Stomach (tissue), 9 donors: ENCODE results near the gene PNPLA2. TPM values are rescaled to one million over a fixed set of nuclear protein-coding genes. Genes with fewer than 3 reads are reported as not detected.

ENCODE experiments used
- DNase-seq, 2 donors: peaks; one replicate each; pipeline versions ENCODE4 v3.0.0 to v3.0.0-alpha.2; 2013 to 2019
- H3K27ac ChIP-seq, 5 donors: fragments of 200-600 bp in 4 of 5; sonication (generic) in 4 of 5; one replicate each; pipeline ENCODE4 v1.5.1; 2013 to 2019; ENCODE audit warnings: mild to moderate bottlenecking in 1 of 5, moderate library complexity in 1 of 5
- H3K27me3 ChIP-seq, 3 donors: fragments of 200-600 bp; sonication (generic); one replicate each; pipeline ENCODE4 v1.5.1; 2017 to 2019; ENCODE audit warnings: mixed run types in 1 of 3
- H3K36me3 ChIP-seq, 4 donors: fragments of 200-600 bp; sonication (generic); 1 replicate in 3 of 4; 2 replicates in 1 of 4; pipeline ENCODE4 v1.5.1; 2016 to 2019
- H3K4me1 ChIP-seq, 4 donors: fragments of 200-600 bp; sonication (generic); one replicate each; pipeline ENCODE4 v1.5.1; 2016 to 2019
- H3K4me3 ChIP-seq, 4 donors: fragments of 200-600 bp; sonication (generic) in 3 of 4; one replicate each; pipeline ENCODE4 v1.5.1; 2016 to 2019; ENCODE audit warnings: mild to moderate bottlenecking in 1 of 4
- H3K9me3 ChIP-seq, 4 donors: fragments of 200-600 bp; sonication (generic); one replicate each; pipeline ENCODE4 v1.5.1; 2016 to 2019
- CTCF ChIP-seq, 7 experiments: fragments of 450-650 bp in 4 of 7; fragments of 200-600 bp in 3 of 7; sonication (generic) in 3 of 7; IDR thresholded peaks; one replicate each; pipeline ENCODE4 v1.5.1; 2016 to 2019; ENCODE audit warnings: antibody characterized with exemption in 7 of 7, control low read depth in 2 of 7, mild to moderate bottlenecking in 1 of 7
- EP300 ChIP-seq: sonication (generic); formaldehyde crosslinking; IDR thresholded peaks from one replicate; pipeline ENCODE4 v1.6.1; 2017; ENCODE audit warnings: antibody characterized with exemption
- POLR2A ChIP-seq, 4 donors: fragments of 450-650 bp; IDR thresholded peaks; one replicate each; pipeline ENCODE4 v1.6.1; 2016; ENCODE audit warnings: antibody characterized with exemption in 4 of 4, control low read depth in 2 of 4, mild to moderate bottlenecking in 1 of 4, moderate library complexity in 1 of 4
- POLR2AphosphoS5 ChIP-seq, 3 donors: sonication (generic); formaldehyde crosslinking; IDR thresholded peaks; one replicate each; pipeline ENCODE4 v1.6.1; 2016; ENCODE audit warnings: antibody characterized with exemption in 3 of 3
- WGBS, 5 donors: extraction: QIAGEN DNeasy Blood & Tissue Kit in 3 of 5; methylation state at CpG; one replicate each; pipeline versions ENCODE4 v1.1.5 to v1.1.7; 2013 to 2018; 5-methylcytosine and 5-hydroxymethylcytosine counted together
- intact Hi-C: fragments of 100-400 bp; cut with DNase I; formaldehyde crosslinking; loops from one replicate; pipeline ENCODE4 v1.15.1; 2023; ENCODE audit warnings: low total_unique reads
- polyA plus RNA-seq, 3 donors: library from polyadenylated mRNA; stranded (reverse); fragments of 200-250 nt; gene quantifications; one replicate each; pipeline ENCODE4 v1.2.3, GENCODE V29; 2013
- total RNA-seq, 5 donors: library from RNA; depleted of rRNA; stranded (reverse); fragments of >200 nt; gene quantifications; one replicate each; pipeline versions ENCODE4 v1.1.0 to v1.2.3, GENCODE V29; 2014 to 2016
- donor health status: healthy with polysubstance abuse.
- donor health status: Bipolar disorder and iron deficiency.
- donor health status: healthy.

PNPLA2 gene
- total and polyA plus RNA-seq, 8 donors, result 33.4 to 385 (median 82.9) TPM

- no peak overlapping the region for H3K4me3 ChIP-seq
- intact Hi-C loops, result no loop called here
- 79 to 89% (median 82%) methylated on average over 7 to 9 of the region's 9 CpGs; no CpG with 5 or more reads in 1 of the 5 donors for WGBS, 5 donors
- peaks cover 0 to 10% (median 0%) of the 10 kb centered on the region in 3 donors for H3K27me3 ChIP-seq
- peaks cover 41 to 55% (median 50%) of the 10 kb centered on the region in 4 donors for H3K36me3 ChIP-seq
- no peak for DNase-seq
- H3K9me3 ChIP-seq, result no peaks in the 10 kb centered on the region
- peaks cover 63 to 96% (median 92%) of the 10 kb centered on the region in 4 donors for H3K4me1 ChIP-seq
- peak overlapping the region in 3 of 5 donors; percentile 91 to 98 (median 91) for H3K27ac ChIP-seq
- no peak for TF ChIP-seq CTCF (IDR thresholded peaks at IDR 0.05)
- no peak for TF ChIP-seq POLR2A (IDR thresholded peaks at IDR 0.05)
- TF ChIP-seq EP300, result no peak
- no peak for TF ChIP-seq POLR2AphosphoS5 (IDR thresholded peaks at IDR 0.05)
Observed at GRCh38 chr11:836700-837099, 18.0 kb downstream of the PNPLA2 start.

DNA sequence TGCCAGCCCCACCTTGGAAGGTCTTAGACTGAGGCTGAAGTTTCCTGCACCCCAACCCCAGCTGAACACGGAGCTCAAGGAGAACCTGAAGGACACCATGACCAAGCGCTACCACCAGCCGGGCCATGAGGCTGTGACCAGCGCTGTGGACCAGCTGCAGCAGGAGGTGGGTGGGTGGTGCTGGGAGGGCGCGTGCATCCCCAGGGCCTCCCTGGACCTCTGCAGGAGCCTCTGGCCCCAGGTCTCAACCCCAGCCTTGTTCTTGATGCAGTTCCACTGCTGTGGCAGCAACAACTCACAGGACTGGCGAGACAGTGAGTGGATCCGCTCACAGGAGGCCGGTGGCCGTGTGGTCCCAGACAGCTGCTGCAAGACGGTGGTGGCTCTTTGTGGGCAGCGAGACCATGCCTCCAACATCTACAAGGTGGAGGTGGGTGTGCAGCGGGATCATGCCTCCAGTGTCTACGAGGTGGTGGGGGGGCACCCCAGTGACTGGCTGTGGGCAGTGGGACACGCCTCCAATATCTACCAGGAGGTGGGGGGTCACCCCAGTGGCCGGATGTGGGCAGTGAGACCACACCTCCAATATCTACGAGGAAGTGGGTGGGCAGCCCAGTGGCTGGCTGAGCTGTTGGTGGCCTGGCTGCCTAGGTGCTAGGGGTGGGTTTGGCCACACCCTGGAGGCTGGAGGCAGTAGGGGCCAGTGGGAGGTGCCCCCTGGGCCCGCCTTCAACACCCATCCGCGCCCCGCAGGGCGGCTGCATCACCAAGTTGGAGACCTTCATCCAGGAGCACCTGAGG lies 18.7 kb downstream of the PNPLA2 start:
- H3K36me3 ChIP-seq, result peaks cover 41 to 55% (median 50%) of the 10 kb centered on the region in 4 donors
- peaks cover 0 to 3% (median 0%) of the 10 kb centered on the region in 3 donors for H3K27me3 ChIP-seq
- H3K4me3 ChIP-seq, result no peak overlapping the region
- WGBS, 5 donors, result 70 to 80% (median 77%) methylated on average over 10 to 22 of the region's 22 CpGs
- intact Hi-C loops, result no loop called here
- DNase-seq, result no peak
- peak overlapping the region in 3 of 5 donors; percentile 91 to 98 (median 91) for H3K27ac ChIP-seq
- H3K4me1 ChIP-seq, result peaks cover 60 to 91% (median 88%) of the 10 kb centered on the region in 4 donors
- H3K9me3 ChIP-seq, result no peaks in the 10 kb centered on the region
- TF ChIP-seq POLR2AphosphoS5 (IDR thresholded peaks at IDR 0.05) (no peak), POLR2A (IDR thresholded peaks at IDR 0.05) (no peak), EP300 (no peak), CTCF (IDR thresholded peaks at IDR 0.05) (no peak)

DNA sequence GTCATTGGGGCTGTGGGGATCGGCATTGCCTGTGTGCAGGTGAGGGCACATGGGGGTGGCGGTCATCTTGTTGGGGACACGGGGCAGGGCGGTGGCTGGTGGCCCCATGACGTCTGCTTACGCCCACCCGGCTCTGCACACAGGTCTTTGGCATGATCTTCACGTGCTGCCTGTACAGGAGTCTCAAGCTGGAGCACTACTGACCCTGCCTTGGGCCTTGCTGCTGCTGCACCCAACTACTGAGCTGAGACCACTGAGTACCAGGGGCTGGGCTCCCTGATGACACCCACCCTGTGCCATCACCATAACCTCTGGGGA lies 19.2 kb downstream of the PNPLA2 start:
- 40 to 76% (median 63%) methylated on average over 2 to 8 of the region's 8 CpGs for WGBS, 5 donors
- Histone ChIP-seq H3K27ac (peak overlapping the region in 3 of 5 donors; percentile 91 to 98 (median 91)), H3K36me3 (peaks cover 41 to 55% (median 50%) of the 10 kb centered on the region in 4 donors), H3K4me1 (peaks cover 59 to 90% (median 88%) of the 10 kb centered on the region in 4 donors), H3K27me3 (no peaks in the 10 kb centered on the region), H3K9me3 (no peaks in the 10 kb centered on the region), H3K4me3 (no peak overlapping the region)
- DNase-seq, result no peak
- TF ChIP-seq POLR2A (IDR thresholded peaks at IDR 0.05), result no peak
- no peak for TF ChIP-seq CTCF (IDR thresholded peaks at IDR 0.05)
- no peak for TF ChIP-seq EP300
- no peak for TF ChIP-seq POLR2AphosphoS5 (IDR thresholded peaks at IDR 0.05)
- intact Hi-C loops, result no loop called here

DNA sequence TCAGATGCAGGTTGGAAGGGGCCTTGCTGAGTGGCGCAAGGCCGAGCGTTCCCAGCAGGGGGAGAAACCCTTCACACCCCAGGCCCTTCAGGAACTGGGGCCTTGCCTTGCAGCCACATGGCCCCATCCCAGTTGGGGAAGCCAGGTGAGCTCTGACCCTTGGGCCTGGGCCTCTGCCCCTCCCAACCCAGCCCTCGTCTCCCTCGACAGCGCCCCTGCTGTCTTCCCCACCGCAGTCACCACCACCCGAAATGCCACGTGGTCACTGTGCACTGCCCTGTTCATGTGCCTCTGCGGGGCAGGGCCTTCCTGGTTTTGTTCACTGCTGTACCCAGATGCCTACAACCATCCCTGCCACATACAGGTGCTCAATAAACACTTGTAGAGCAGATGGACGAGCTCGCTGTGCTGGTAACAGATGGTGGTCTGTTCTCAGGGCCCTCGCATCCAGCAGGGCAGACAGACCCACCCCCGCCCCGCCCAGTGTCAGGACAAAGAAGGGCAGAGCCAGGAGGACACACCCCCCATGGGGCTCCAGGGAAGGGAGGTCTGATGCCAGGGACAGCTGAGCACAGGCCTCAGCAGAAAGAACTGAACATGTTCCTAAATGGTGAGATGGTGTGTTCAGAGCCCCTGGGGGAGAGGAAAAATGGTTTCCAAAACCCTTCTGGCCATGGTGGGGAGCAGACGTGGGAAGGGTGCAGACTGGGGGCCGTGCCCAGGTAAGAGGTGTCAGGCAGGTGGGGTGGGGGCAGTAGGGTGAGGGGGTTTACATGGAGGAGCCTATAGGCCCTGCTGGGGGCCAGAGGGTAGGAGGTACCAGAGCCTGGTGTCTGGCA lies 19.9 kb downstream of the PNPLA2 start:
- DNase-seq, result peak in 1 of 2 donors; percentile 68
- intact Hi-C loops, result no loop called here
- no peaks in the 10 kb centered on the region for H3K27me3 ChIP-seq
- no peak overlapping the region for H3K4me3 ChIP-seq
- peak overlapping the region; percentile 5 to 98 (median 56) for H3K27ac ChIP-seq
- H3K36me3 ChIP-seq, result peaks cover 41 to 55% (median 50%) of the 10 kb centered on the region in 4 donors
- WGBS, 5 donors, result 33 to 58% (median 37%) methylated on average over 6 to 17 of the region's 17 CpGs
- H3K4me1 ChIP-seq, result peaks cover 63 to 92% (median 89%) of the 10 kb centered on the region in 4 donors
- H3K9me3 ChIP-seq, result no peaks in the 10 kb centered on the region
- no peak for TF ChIP-seq POLR2A (IDR thresholded peaks at IDR 0.05)
- TF ChIP-seq POLR2AphosphoS5 (IDR thresholded peaks at IDR 0.05), result no peak
- TF ChIP-seq CTCF (IDR thresholded peaks at IDR 0.05), result peak in 4 of 7 experiments; percentile 5 to 20 (median 16)
- TF ChIP-seq EP300, result no peak
